Skin epidermis (tissue), 12 donors: ENCODE results near the gene PIWIL4.
A peak's percentile ranks its signal among the peaks of the same experiment; 100 is the strongest.
"Not testable (repeated sequence)": the region's sequence is repeated elsewhere in the genome, so short reads cannot be mapped to it uniquely, and the experiment has no call there.

Experiments
- H3K27ac ChIP-seq, 21 experiments: fragments of 200-600 bp; sonication (generic) in 11 of 21; one replicate each; pipeline ENCODE4 v1.5.0; 2020; ENCODE audit warnings: mild to moderate bottlenecking in 3 of 21, inconsistent platforms in 2 of 21, moderate library complexity in 2 of 21
- H3K4me3 ChIP-seq, 7 experiments: fragments of 200-600 bp; sonication (generic) in 2 of 7; one replicate each; pipeline ENCODE4 v1.5.0; 2020; ENCODE audit warnings: inconsistent platforms in 2 of 7, mild to moderate bottlenecking in 2 of 7, moderate library complexity in 1 of 7

The PIWIL4 gene

GRCh38 chr11:94545264-94546161 lies 21.7 kb upstream of the PIWIL4 start:
- H3K4me3 ChIP-seq, result peak overlapping the region; percentile 55 to 80 (median 71)
- peak overlapping the region in 18 of 21 experiments; percentile 84 to 98 (median 94) for H3K27ac ChIP-seq

GRCh38 chr11:94546162-94546470 lies 21.1 kb upstream of the PIWIL4 start:
- peak overlapping the region in 1 of 21 experiments; percentile 96 for H3K27ac ChIP-seq
- H3K4me3 ChIP-seq, result peak overlapping the region in 5 of 7 experiments; percentile 55 to 72 (median 71)

- no peak overlapping the region for H3K27ac ChIP-seq
- H3K4me3 ChIP-seq, result peak overlapping the region in 1 of 7 experiments; percentile 4
Observed at GRCh38 chr11:94546886-94547285, 20.3 kb upstream of the PIWIL4 start.

GRCh38 chr11:94549146-94549545 lies 18.0 kb upstream of the PIWIL4 start:
- Histone ChIP-seq H3K27ac (no peak overlapping the region), H3K4me3 (no peak overlapping the region)

- H3K4me3 ChIP-seq, result no peak overlapping the region
- no peak overlapping the region for H3K27ac ChIP-seq
Observed at GRCh38 chr11:94550513-94550912, 16.7 kb upstream of the PIWIL4 start.

GRCh38 chr11:94553938-94554337 lies 13.2 kb upstream of the PIWIL4 start:
- H3K27ac ChIP-seq, result no peak overlapping the region
- no peak overlapping the region for H3K4me3 ChIP-seq

GRCh38 chr11:94555752-94556329 lies 11.3 kb upstream of the PIWIL4 start:
- H3K4me3 ChIP-seq, H3K27ac ChIP-seq: not testable (repeated sequence)

GRCh38 chr11:94557421-94557820 lies 9.7 kb upstream of the PIWIL4 start:
- Histone ChIP-seq H3K27ac (no peak overlapping the region), H3K4me3 (no peak overlapping the region)

GRCh38 chr11:94557992-94558391 lies 9.2 kb upstream of the PIWIL4 start:
- H3K27ac ChIP-seq, result no peak overlapping the region
- no peak overlapping the region for H3K4me3 ChIP-seq

- Histone ChIP-seq H3K27ac (no peak overlapping the region), H3K4me3 (no peak overlapping the region)
Observed at GRCh38 chr11:94558468-94558867, 8.7 kb upstream of the PIWIL4 start.

- no peak overlapping the region for H3K4me3 ChIP-seq
- no peak overlapping the region for H3K27ac ChIP-seq
Observed at GRCh38 chr11:94558932-94559331, 8.2 kb upstream of the PIWIL4 start.

- H3K27ac ChIP-seq, result no peak overlapping the region
- H3K4me3 ChIP-seq, result no peak overlapping the region
Observed at GRCh38 chr11:94559361-94559760, 7.8 kb upstream of the PIWIL4 start.

GRCh38 chr11:94560834-94561233 lies 6.3 kb upstream of the PIWIL4 start:
- Histone ChIP-seq H3K4me3 (no peak overlapping the region), H3K27ac (no peak overlapping the region)

GRCh38 chr11:94563176-94563847 lies 3.9 kb upstream of the PIWIL4 start:
- Histone ChIP-seq H3K27ac (no peak overlapping the region), H3K4me3 (no peak overlapping the region)

- Histone ChIP-seq H3K4me3 (no peak overlapping the region), H3K27ac (no peak overlapping the region)
Observed at GRCh38 chr11:94563848-94564467, 3.2 kb upstream of the PIWIL4 start.

GRCh38 chr11:94568200-94568599 lies 1.0 kb downstream of the PIWIL4 start:
- Histone ChIP-seq H3K27ac (no peak overlapping the region), H3K4me3 (no peak overlapping the region)

GRCh38 chr11:94568717-94569116 lies 1.5 kb downstream of the PIWIL4 start:
- no peak overlapping the region for H3K4me3 ChIP-seq
- no peak overlapping the region for H3K27ac ChIP-seq

GRCh38 chr11:94572975-94573374 lies 5.8 kb downstream of the PIWIL4 start:
- not testable (repeated sequence) for H3K27ac ChIP-seq, H3K4me3 ChIP-seq

GRCh38 chr11:94574193-94574961 lies 7.2 kb downstream of the PIWIL4 start:
- no peak overlapping the region for H3K4me3 ChIP-seq
- peak overlapping the region in 10 of 21 experiments; percentile 4 to 71 (median 49) for H3K27ac ChIP-seq

GRCh38 chr11:94576306-94576705 lies 9.1 kb downstream of the PIWIL4 start:
- no peak overlapping the region for H3K4me3 ChIP-seq
- no peak overlapping the region for H3K27ac ChIP-seq
